ENCODE results near the gene CREG1. TPM values are rescaled to one million over a fixed set of nuclear protein-coding genes. Genes with fewer than 3 reads are reported as not detected.

CREG1 gene
- total RNA-seq, 1 experiment from 2014 or later: 21.7 TPM

DNA sequence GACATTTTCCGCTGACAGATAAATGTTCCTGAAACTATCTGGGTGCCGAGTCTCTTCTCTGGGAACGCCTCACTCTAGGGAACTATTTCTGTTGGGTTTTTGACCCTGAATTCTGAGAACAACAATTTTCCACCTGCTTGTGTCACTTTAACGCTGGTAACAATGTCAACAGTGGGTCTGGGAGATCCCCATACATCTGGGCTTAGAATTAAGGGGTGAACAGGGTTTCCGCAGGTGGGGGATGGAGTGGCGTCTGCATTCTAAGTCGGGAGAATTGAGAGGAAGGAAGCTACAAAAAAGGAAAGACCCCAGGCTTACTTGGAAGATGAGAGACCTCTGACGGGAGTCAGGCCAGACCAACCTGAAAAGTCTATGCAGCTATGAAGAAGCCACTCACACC lies 44.0 kb downstream of the CREG1 start (continued):
- TF ChIP-seq ZNF281 (CRISPR knock-in tag; IDR thresholded peaks at IDR 0.05) (no peak), AFF4 (CRISPR knock-in tag; IDR thresholded peaks at IDR 0.05; ENCODE audit: borderline replicate concordance) (no peak)

- DNase-seq (ENCODE audit: low spot score) (no peak), ATAC-seq (no peak)
- CTCF ChIA-PET: no interaction called here
- H3K9me3 Mint-ChIP-seq: no peaks in the 10 kb centered on the region
- peaks cover 41% of the 10 kb centered on the region for H3K4me1 Mint-ChIP-seq
- H3K4me3 Mint-ChIP-seq: no peak overlapping the region
- POLR2A ChIA-PET: no interaction called here
- H3K27me3 Mint-ChIP-seq (ENCODE audit: low read depth): no peaks in the 10 kb centered on the region
- no peak overlapping the region for H3K27ac Mint-ChIP-seq
- H3K36me3 Mint-ChIP-seq: no peaks in the 10 kb centered on the region
- TF ChIP-seq GABPB1 (CRISPR knock-in tag; IDR thresholded peaks at IDR 0.05) (no peak), ZBTB21 (CRISPR knock-in tag; IDR thresholded peaks at IDR 0.05; ENCODE audit: borderline replicate concordance) (no peak), ESRRA (CRISPR knock-in tag; IDR thresholded peaks at IDR 0.05; ENCODE audit: borderline replicate concordance) (no peak), IRF2 (CRISPR knock-in tag; IDR thresholded peaks at IDR 0.05; ENCODE audit: borderline replicate concordance, low read depth) (no peak), E2F5 (CRISPR knock-in tag; IDR thresholded peaks at IDR 0.05) (no peak), ZNF317 (CRISPR knock-in tag; IDR thresholded peaks at IDR 0.05; ENCODE audit: borderline replicate concordance, low read depth) (no peak)
Measured at GRCh38 chr1:167507719-167508118, 45.8 kb downstream of the CREG1 start.

GRCh38 chr1:167504467-167504827 lies 49.1 kb downstream of the CREG1 start:
- peaks cover 36% of the 10 kb centered on the region for H3K4me1 Mint-ChIP-seq
- DNase-seq (ENCODE audit: low spot score): no peak
- H3K4me3 Mint-ChIP-seq: no peak overlapping the region
- H3K36me3 Mint-ChIP-seq: no peaks in the 10 kb centered on the region
- no peak overlapping the region for H3K27ac Mint-ChIP-seq
- H3K9me3 Mint-ChIP-seq: no peaks in the 10 kb centered on the region
- H3K27me3 Mint-ChIP-seq (ENCODE audit: low read depth): no peaks in the 10 kb centered on the region
- ATAC-seq: no peak
- POLR2A ChIA-PET: no interaction called here
- CTCF ChIA-PET: interaction anchor here (1.1 kb wide), 1 partner anchor 29 kb away, joined by 5 read pairs; no protein-coding TSS in a partner anchor
- TF ChIP-seq, protein P1, sequence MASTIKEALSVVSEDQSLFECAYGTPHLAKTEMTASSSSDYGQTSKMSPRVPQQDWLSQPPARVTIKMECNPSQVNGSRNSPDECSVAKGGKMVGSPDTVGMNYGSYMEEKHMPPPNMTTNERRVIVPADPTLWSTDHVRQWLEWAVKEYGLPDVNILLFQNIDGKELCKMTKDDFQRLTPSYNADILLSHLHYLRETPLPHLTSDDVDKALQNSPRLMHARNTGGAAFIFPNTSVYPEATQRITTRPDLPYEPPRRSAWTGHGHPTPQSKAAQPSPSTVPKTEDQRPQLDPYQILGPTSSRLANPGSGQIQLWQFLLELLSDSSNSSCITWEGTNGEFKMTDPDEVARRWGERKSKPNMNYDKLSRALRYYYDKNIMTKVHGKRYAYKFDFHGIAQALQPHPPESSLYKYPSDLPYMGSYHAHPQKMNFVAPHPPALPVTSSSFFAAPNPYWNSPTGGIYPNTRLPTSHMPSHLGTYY (CRISPR knock-in tag; IDR thresholded peaks at IDR 0.05): no peak
- TF ChIP-seq MYBL2 (CRISPR knock-in tag; IDR thresholded peaks at IDR 0.05): no peak
- TF ChIP-seq, protein P2, sequence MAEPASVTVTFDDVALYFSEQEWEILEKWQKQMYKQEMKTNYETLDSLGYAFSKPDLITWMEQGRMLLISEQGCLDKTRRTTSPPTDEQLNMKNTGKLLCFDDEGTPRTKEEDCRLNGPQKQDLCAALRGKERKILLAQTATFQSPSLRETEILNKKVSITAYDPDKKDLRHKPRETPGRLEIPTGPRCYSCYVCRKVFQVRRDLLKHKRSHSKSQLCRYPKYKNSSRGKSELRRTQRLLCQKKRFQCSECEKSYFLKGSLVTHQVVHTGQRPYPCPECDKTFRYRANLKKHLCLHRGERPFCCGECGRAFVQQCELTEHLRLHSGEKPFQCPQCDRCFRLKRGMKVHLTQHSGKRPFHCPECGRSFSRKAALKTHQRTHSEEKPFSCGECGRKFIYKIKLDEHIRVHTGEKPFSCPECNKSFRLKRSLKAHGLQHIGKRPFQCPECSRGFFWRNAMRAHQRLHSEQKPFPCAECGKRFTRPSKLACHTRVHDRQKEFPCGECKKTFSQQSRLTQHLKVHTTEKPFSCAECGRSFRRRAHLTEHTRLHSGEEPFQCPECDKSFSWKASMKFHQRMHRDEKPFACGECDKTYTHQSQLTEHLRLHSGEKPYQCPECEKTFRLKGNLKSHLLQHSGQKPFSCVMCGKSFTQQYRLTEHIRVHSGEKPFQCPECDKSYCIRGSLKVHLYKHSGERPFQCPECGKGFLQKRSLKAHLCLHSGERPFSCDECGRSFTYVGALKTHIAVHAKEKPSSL (CRISPR knock-in tag; conservative IDR thresholded peaks at IDR 0.05): no peak
- no peak for TF ChIP-seq GTF2I (CRISPR knock-in tag; conservative IDR thresholded peaks at IDR 0.05)
- no peak for TF ChIP-seq NFATC4 (CRISPR knock-in tag; IDR thresholded peaks at IDR 0.05)
- TF ChIP-seq HMGA2 (CRISPR knock-in tag; IDR thresholded peaks at IDR 0.05): no peak
- TF ChIP-seq JAZF1 (CRISPR knock-in tag; IDR thresholded peaks at IDR 0.05): no peak
- no peak for TF ChIP-seq ELF4 (CRISPR knock-in tag; IDR thresholded peaks at IDR 0.05; ENCODE audit: low read depth)
- TF ChIP-seq, protein P3, sequence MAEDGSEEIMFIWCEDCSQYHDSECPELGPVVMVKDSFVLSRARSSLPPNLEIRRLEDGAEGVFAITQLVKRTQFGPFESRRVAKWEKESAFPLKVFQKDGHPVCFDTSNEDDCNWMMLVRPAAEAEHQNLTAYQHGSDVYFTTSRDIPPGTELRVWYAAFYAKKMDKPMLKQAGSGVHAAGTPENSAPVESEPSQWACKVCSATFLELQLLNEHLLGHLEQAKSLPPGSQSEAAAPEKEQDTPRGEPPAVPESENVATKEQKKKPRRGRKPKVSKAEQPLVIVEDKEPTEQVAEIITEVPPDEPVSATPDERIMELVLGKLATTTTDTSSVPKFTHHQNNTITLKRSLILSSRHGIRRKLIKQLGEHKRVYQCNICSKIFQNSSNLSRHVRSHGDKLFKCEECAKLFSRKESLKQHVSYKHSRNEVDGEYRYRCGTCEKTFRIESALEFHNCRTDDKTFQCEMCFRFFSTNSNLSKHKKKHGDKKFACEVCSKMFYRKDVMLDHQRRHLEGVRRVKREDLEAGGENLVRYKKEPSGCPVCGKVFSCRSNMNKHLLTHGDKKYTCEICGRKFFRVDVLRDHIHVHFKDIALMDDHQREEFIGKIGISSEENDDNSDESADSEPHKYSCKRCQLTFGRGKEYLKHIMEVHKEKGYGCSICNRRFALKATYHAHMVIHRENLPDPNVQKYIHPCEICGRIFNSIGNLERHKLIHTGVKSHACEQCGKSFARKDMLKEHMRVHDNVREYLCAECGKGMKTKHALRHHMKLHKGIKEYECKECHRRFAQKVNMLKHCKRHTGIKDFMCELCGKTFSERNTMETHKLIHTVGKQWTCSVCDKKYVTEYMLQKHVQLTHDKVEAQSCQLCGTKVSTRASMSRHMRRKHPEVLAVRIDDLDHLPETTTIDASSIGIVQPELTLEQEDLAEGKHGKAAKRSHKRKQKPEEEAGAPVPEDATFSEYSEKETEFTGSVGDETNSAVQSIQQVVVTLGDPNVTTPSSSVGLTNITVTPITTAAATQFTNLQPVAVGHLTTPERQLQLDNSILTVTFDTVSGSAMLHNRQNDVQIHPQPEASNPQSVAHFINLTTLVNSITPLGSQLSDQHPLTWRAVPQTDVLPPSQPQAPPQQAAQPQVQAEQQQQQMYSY (CRISPR knock-in tag; IDR thresholded peaks at IDR 0.05): no peak
- TF ChIP-seq ZNF396 (CRISPR knock-in tag; IDR thresholded peaks at IDR 0.05; ENCODE audit: borderline replicate concordance): no peak
- TF ChIP-seq CREB1 (CRISPR knock-in tag; IDR thresholded peaks at IDR 0.05): no peak
- no peak for TF ChIP-seq CREM (CRISPR knock-in tag; IDR thresholded peaks at IDR 0.05)
